ENCODE measurements around the gene CACNA1C. TPM values are rescaled to one million over a fixed set of nuclear protein-coding genes. Genes with fewer than 3 reads are reported as not detected.

Gene CACNA1C
- total and polyA plus RNA-seq, 2 of the 4 experiments (the other 2 are of a cell fraction), result 1.6 to 2.6 TPM

DNA sequence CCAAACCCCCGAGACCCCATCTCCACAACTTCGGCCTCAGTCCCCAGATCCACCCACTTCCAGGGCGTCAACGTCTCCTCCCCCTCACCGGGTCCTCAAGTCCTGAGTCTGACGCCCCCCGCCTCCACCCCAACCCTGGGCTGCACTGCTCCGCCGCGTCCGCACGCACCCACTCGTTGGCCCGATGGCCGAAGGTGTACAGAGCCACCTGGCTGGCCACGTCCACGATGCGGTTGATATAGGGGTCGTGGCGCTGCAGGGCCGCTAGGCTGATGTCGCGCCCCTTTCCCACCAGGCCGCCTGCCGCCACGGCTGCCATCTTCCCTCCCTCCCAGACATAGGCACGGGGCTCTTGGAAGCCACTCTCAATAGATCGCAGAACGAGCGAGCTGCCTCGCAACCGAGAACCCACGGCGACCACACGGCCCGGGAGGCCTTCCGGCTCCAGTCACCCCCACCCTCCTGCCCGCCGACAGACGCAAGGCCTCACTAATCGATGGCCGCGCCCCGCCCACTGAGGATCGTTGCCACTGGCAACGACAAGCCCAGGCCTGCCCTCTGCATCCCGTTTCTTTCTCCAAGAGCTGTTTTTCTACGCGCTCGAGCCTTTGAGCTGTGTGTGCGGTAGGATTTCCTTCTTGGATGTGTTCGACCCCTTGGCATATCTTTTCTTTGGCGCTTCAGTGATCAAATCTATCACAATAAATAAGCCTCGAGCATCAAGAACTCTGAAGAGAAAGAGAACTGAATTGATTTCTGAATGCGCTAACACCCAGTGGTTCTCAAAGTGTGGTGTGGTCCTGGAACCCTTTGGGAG is 48.5 kb upstream of the CACNA1C start, which contains the start of gene DCP1B:
TSS of gene DCP1B (minus strand) at position 345 of the 817 bp plus-strand sequence. CDS start at position 319, 26 bp downstream.
- peak within 1 kb of the TSS; percentile 99 for H2AK5ac ChIP-seq (ENCODE audit: low read depth, low read length)
- peaks cover 21 to 41% of the 10 kb centered on the region in 2 experiments for H3K79me1 ChIP-seq (ENCODE audit: low read depth in 1 of 2, low read length in 2 of 2)
- H3K14ac ChIP-seq (replicated peaks; ENCODE audit: low read depth, low read length), result peak within 1 kb of the TSS; percentile 100
- H2AK9ac ChIP-seq (replicated peaks; ENCODE audit: low read depth, low read length, poor library complexity), result peak within 1 kb of the TSS; percentile 97
- peak within 1 kb of the TSS; percentile 93 for H4K5ac ChIP-seq (ENCODE audit: low read depth, low read length)
- peak within 1 kb of the TSS; percentile 100 for H2AFZ ChIP-seq (replicated peaks; ENCODE audit: low read length, poor library complexity)
- peak within 1 kb of the TSS; percentile 84 to 99 for H4K8ac ChIP-seq (ENCODE audit: low read depth in 2 of 2, low read length in 2 of 2)
- ATAC-seq (ENCODE audit: low read depth), result peak; percentile 97
- peak within 1 kb of the TSS; percentile 84 for H3K4me3 ChIP-seq (ENCODE audit: insufficient read depth, low read depth, low read length)
- H3K4ac ChIP-seq (ENCODE audit: low read depth, low read length), result peak within 1 kb of the TSS; percentile 98
- peak within 1 kb of the TSS; percentile 97 for H3K4me2 ChIP-seq (ENCODE audit: low read depth, low read length)
- H2BK20ac ChIP-seq (ENCODE audit: low read depth, low read length), result peak within 1 kb of the TSS; percentile 75
- peak within 1 kb of the TSS; percentile 96 for H3K27ac ChIP-seq (ENCODE audit: insufficient read depth, low read length)
- H3K4me1 ChIP-seq (ENCODE audit: control insufficient read depth, insufficient read depth, low read length), result peaks cover 11% of the 10 kb centered on the region
- H3K56ac ChIP-seq (ENCODE audit: extremely low read depth, insufficient read depth, low read length), result peak within 1 kb of the TSS; percentile 94
- 1% methylated on average over 20 of the region's 55 CpGs; no CpG with 5 or more reads in 1 of the 2 experiments for WGBS, 2 experiments (ENCODE audit: extremely low coverage in 2 of 2, insufficient read length in 1 of 2)
- CTCF ChIA-PET, result interaction anchor here (0.6 kb wide), 1 partner anchor 308 kb away, joined by 3 read pairs; no protein-coding TSS in a partner anchor
- in situ Hi-C loops (cut with MboI; ENCODE audit: low sequenced_read_pairs) (no loop called here), dilution Hi-C loops (cut with HindIII; ENCODE audit: low sequenced_read_pairs, unreplicated experiment) (no loop called here), intact Hi-C loops (cut with micrococcal nuclease) (no loop called here)
- H2BK5ac ChIP-seq (ENCODE audit: low read depth, low read length, poor library complexity, severe bottlenecking), result peak within 1 kb of the TSS; percentile 99
- no TSS peak for BruUV-seq (replicated peaks)
- peak within 1 kb of the TSS; percentile 96 for H3K18ac ChIP-seq (ENCODE audit: low read depth, low read length)
- H4K91ac ChIP-seq (ENCODE audit: insufficient read depth, low read depth, low read length), result peak within 1 kb of the TSS; percentile 99
- H2BK15ac ChIP-seq (ENCODE audit: low read depth, low read length), result peak within 1 kb of the TSS; percentile 88
- POLR2A ChIA-PET (ENCODE audit: unreplicated experiment), result interaction anchor here (0.5 to 1.0 kb wide), 3 partner anchors 10 to 435 kb away, joined by 4 to 5 read pairs (median 4); no protein-coding TSS in a partner anchor
- no peak for TF ChIP-seq RFX5 (IDR thresholded peaks at IDR 0.05; ENCODE audit: low read depth, low read length)
- TF ChIP-seq, protein P1, sequence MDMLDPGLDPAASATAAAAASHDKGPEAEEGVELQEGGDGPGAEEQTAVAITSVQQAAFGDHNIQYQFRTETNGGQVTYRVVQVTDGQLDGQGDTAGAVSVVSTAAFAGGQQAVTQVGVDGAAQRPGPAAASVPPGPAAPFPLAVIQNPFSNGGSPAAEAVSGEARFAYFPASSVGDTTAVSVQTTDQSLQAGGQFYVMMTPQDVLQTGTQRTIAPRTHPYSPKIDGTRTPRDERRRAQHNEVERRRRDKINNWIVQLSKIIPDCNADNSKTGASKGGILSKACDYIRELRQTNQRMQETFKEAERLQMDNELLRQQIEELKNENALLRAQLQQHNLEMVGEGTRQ (IDR thresholded peaks at IDR 0.05; ENCODE audit: low read depth, low read length), result peak; percentile 62
- TF ChIP-seq MAFK (IDR thresholded peaks at IDR 0.05; ENCODE audit: low read depth, low read length), result no peak
- TF ChIP-seq MAZ (IDR thresholded peaks at IDR 0.05; ENCODE audit: borderline replicate concordance, low read depth, low read length), result peak; percentile 100
- TF ChIP-seq, protein P2, sequence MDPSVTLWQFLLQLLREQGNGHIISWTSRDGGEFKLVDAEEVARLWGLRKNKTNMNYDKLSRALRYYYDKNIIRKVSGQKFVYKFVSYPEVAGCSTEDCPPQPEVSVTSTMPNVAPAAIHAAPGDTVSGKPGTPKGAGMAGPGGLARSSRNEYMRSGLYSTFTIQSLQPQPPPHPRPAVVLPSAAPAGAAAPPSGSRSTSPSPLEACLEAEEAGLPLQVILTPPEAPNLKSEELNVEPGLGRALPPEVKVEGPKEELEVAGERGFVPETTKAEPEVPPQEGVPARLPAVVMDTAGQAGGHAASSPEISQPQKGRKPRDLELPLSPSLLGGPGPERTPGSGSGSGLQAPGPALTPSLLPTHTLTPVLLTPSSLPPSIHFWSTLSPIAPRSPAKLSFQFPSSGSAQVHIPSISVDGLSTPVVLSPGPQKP (IDR thresholded peaks at IDR 0.05; ENCODE audit: borderline replicate concordance, low read depth, low read length), result no peak
- TF ChIP-seq POLR2A (IDR thresholded peaks at IDR 0.05; ENCODE audit: low read depth, low read length), result peak; percentile 75; the same call in 1 of the 2 replicates
- no peak for TF ChIP-seq RCOR1 (IDR thresholded peaks at IDR 0.05; ENCODE audit: insufficient replicate concordance, low read length)
- no peak for TF ChIP-seq NFE2L2 (IDR thresholded peaks at IDR 0.05; ENCODE audit: low read depth, low read length)
- peak; percentile 57; the same call in 1 of the 2 replicates for TF ChIP-seq MXI1 (IDR thresholded peaks at IDR 0.05; ENCODE audit: borderline replicate concordance, low read depth, low read length)
- no peak for TF ChIP-seq RAD21 (IDR thresholded peaks at IDR 0.05; ENCODE audit: low read length)
- TF ChIP-seq SMC3 (IDR thresholded peaks at IDR 0.05; ENCODE audit: low read depth, low read length), result peak; percentile 9; the same call in 1 of the 2 replicates
- TF ChIP-seq CHD1 (IDR thresholded peaks at IDR 0.05; ENCODE audit: low read depth, low read length), result no peak
- TF ChIP-seq CEBPB (IDR thresholded peaks at IDR 0.05; ENCODE audit: low read depth, low read length), result no peak
- TF ChIP-seq FOS (IDR thresholded peaks at IDR 0.05; ENCODE audit: low read depth, low read length), result no peak; the same call in 1 of the 2 replicates
- TF ChIP-seq BHLHE40 (IDR thresholded peaks at IDR 0.05; ENCODE audit: low read depth, low read length), result peak; percentile 78
- H3K27me3 ChIP-seq (ENCODE audit: control insufficient read depth, insufficient read depth, low read length), result no peaks in the 10 kb centered on the region
- H3K36me3 ChIP-seq (ENCODE audit: control insufficient read depth, insufficient read depth, low read length), result no peaks in the 10 kb centered on the region
- peak within 1 kb of the TSS; percentile 98 for H2BK120ac ChIP-seq (ENCODE audit: low read depth, low read length)
- H3K9ac ChIP-seq (ENCODE audit: low read depth, low read length), result peak within 1 kb of the TSS; percentile 93
- H3K9me1 ChIP-seq (ENCODE audit: insufficient read depth, low read length), result peaks cover 5% of the 10 kb centered on the region; the same call in 1 of the 2 replicates
- H3K23ac ChIP-seq (ENCODE audit: low read depth, low read length), result peak within 1 kb of the TSS; percentile 97
- no peaks in the 10 kb centered on the region for H4K20me1 ChIP-seq (ENCODE audit: insufficient read depth, low read length)
- H3K9me3 ChIP-seq (ENCODE audit: control insufficient read depth, insufficient read depth, low read length), result no peaks in the 10 kb centered on the region
- peak; percentile 98 for DNase-seq

Measured in IMR-90 (cell line).